ENCODE data around the gene TGFB2. TPM values are rescaled to one million over a fixed set of nuclear protein-coding genes. Genes with fewer than 3 reads are reported as not detected.
A peak's percentile ranks its signal among the peaks of the same experiment; 100 is the strongest.

TGFB2 gene
- total and polyA plus RNA-seq, 2 experiments from 2014 or later = 0.31 to 1.4 TPM

GRCh38 chr1:218347723-218348627 is 2.8 kb downstream of the TGFB2 start:
- Mint-ChIP-seq H3K27me3 (ENCODE audit: insufficient read depth, low read depth, poor library complexity) (peaks cover 2% of the 10 kb centered on the region), H3K4me1 (peaks cover 32% of the 10 kb centered on the region), H3K4me3 (no peak overlapping the region), H3K36me3 (ENCODE audit: low read depth) (peaks cover 3% of the 10 kb centered on the region; the same call in 1 of the 3 replicates), H3K9me3 (no peaks in the 10 kb centered on the region), H3K27ac (no peak overlapping the region)
- no peaks in the 10 kb centered on the region for H3K79me2 ChIP-seq (replicated peaks; ENCODE audit: insufficient read depth)
- H3K27ac ChIP-seq (ENCODE audit: low read depth) = no peak overlapping the region
- no peaks in the 10 kb centered on the region for H3K9me2 ChIP-seq (ENCODE audit: insufficient read depth)
- H3K4me3 ChIP-seq = peak overlapping the region; percentile 85
- no peak for ATAC-seq
- peaks cover 33% of the 10 kb centered on the region for H3K27me3 ChIP-seq (ENCODE audit: insufficient read depth)
- H3F3A ChIP-seq (replicated peaks; ENCODE audit: low read depth) = peaks cover 4% of the 10 kb centered on the region; the same call in 1 of the 2 replicates
- peak; percentile 66 for DNase-seq (ENCODE audit: low spot score)
- H4K20me1 ChIP-seq (replicated peaks; ENCODE audit: insufficient read depth) = no peaks in the 10 kb centered on the region
- TF ChIP-seq CTCF (conservative IDR thresholded peaks at IDR 0.05; ENCODE audit: low read depth in 2 of 2) (no peak), JUNB (IDR thresholded peaks at IDR 0.05; ENCODE audit: unreplicated experiment) (no peak), EZH2 (IDR thresholded peaks at IDR 0.05; ENCODE audit: low read depth, unreplicated experiment) (no peak), ZNF331 (CRISPR knock-in tag; IDR thresholded peaks at IDR 0.05; ENCODE audit: low read depth) (no peak), EZH2phosphoT487 (IDR thresholded peaks at IDR 0.05; ENCODE audit: unreplicated experiment) (no peak), REST (IDR thresholded peaks at IDR 0.05; ENCODE audit: unreplicated experiment) (no peak), ZNF462 (CRISPR knock-in tag; IDR thresholded peaks at IDR 0.05) (no peak), POLR2AphosphoS5 (IDR thresholded peaks at IDR 0.05; ENCODE audit: low read depth) (no peak), STAT1 (IDR thresholded peaks at IDR 0.05; ENCODE audit: unreplicated experiment) (no peak), NANOG (IDR thresholded peaks at IDR 0.05; ENCODE audit: borderline replicate concordance) (no peak), CREB1 (CRISPR knock-in tag; IDR thresholded peaks at IDR 0.05; ENCODE audit: low read depth) (no peak), ZNF114 (CRISPR knock-in tag; IDR thresholded peaks at IDR 0.05) (no peak), ETS1 (IDR thresholded peaks at IDR 0.05) (no peak)
- peak overlapping the region; percentile 100 for H3K4me2 ChIP-seq
- no peaks in the 10 kb centered on the region for H3K36me3 ChIP-seq (ENCODE audit: insufficient read depth)
- peaks cover 26% of the 10 kb centered on the region for H3K4me1 ChIP-seq (ENCODE audit: insufficient read depth)
- peak overlapping the region; percentile 60; the same call in 1 of the 2 replicates for H2AFZ ChIP-seq

Data from GM23338 (cell line).